ENCODE results near the gene CLCNKA. TPM values are rescaled to one million over a fixed set of nuclear protein-coding genes. Genes with fewer than 3 reads are reported as not detected.
"Not testable (repeated sequence)": the region's sequence is repeated elsewhere in the genome, so short reads cannot be mapped to it uniquely, and the experiment has no call there.

CLCNKA gene
- total RNA-seq, 4 donors from 2014 or later, result 0.10 to 1.3 (median 0.63) TPM; not detected in 1

DNA sequence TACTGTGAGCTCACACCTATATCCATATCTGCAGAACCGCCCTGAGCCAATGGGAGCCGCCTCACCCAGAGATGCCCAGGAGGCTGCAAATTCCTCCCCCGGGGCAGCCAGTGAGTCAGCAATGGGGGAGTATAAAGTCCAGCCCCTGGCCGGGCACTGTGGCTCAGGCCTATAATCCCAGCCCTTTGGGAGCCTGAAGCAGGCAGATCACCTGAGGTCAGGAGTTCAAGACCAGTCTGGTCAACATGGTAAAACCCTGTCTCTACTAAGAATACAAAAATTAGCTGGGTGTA, 16.7 kb downstream of the CLCNKA start:
- no peak for DNase-seq (ENCODE audit: low spot score in 2 of 2)
- intact Hi-C loops (cut with DNase I; ENCODE audit: low total_unique reads), result no loop called here
- WGBS, 2 donors, result 63 to 76% methylated on average over 2 to 4 of the region's 4 CpGs
- H3K4me3 ChIP-seq (ENCODE audit: low read depth, poor library complexity, severe bottlenecking), result no peak overlapping the region
- TF ChIP-seq, protein P1, sequence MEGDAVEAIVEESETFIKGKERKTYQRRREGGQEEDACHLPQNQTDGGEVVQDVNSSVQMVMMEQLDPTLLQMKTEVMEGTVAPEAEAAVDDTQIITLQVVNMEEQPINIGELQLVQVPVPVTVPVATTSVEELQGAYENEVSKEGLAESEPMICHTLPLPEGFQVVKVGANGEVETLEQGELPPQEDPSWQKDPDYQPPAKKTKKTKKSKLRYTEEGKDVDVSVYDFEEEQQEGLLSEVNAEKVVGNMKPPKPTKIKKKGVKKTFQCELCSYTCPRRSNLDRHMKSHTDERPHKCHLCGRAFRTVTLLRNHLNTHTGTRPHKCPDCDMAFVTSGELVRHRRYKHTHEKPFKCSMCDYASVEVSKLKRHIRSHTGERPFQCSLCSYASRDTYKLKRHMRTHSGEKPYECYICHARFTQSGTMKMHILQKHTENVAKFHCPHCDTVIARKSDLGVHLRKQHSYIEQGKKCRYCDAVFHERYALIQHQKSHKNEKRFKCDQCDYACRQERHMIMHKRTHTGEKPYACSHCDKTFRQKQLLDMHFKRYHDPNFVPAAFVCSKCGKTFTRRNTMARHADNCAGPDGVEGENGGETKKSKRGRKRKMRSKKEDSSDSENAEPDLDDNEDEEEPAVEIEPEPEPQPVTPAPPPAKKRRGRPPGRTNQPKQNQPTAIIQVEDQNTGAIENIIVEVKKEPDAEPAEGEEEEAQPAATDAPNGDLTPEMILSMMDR (IDR thresholded peaks at IDR 0.05), result no peak
- no peak for TF ChIP-seq POLR2A (IDR thresholded peaks at IDR 0.05)

DNA sequence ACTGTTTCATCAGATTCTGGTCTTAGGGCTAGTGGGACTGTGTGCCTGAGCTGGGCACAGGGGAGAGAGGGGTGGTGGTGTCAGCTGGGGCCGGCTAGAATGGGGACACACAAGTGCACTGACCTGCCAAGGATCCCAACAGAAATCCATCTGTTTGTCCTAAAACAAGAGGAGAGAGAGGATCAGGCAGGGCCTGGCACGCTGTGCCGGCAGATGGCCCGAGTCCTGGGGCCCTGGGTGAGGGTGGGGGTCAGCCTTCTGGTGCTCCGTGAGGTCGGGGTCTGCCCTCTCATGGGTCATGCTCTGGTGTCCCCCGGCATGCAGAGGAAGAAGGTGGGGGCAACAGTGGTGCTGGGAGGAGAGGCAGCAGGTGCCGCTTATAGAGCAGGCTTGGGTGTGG, 18.0 kb downstream of the CLCNKA start:
- H3K4me3 ChIP-seq (ENCODE audit: low read depth, poor library complexity, severe bottlenecking); intact Hi-C loops (cut with DNase I; ENCODE audit: low total_unique reads); DNase-seq (ENCODE audit: low spot score in 2 of 2): not testable (repeated sequence)
- WGBS, 2 donors, result 68 to 87% methylated on average over 8 of the region's 8 CpGs

DNA sequence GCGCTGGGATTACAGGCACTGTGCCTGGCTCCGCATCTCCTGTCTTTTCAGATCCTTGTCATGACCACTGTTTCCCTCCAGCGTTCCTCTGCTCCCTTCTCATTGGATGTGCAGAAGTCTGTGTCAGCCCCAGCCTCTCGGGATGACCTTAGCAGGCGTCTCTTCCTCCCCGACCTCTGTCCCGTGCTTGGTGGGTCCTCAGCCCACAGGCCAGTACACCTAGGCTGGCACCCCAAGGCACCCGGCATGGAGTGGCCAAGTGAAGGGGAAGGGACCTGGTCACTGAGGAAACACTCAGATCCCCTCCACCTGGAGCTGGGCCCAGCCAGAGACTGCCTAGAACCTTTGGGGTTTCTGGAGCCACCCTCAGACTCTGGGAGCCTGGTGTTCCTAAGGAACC, 19.4 kb downstream of the CLCNKA start:
- DNase-seq (ENCODE audit: low spot score in 2 of 2), result no peak
- TF ChIP-seq POLR2A (IDR thresholded peaks at IDR 0.05), result no peak
- TF ChIP-seq, protein P1 (IDR thresholded peaks at IDR 0.05), result no peak
- intact Hi-C loops (cut with DNase I; ENCODE audit: low total_unique reads), result no loop called here
- 48 to 69% methylated on average over 8 of the region's 8 CpGs for WGBS, 2 donors
- H3K4me3 ChIP-seq (ENCODE audit: low read depth, poor library complexity, severe bottlenecking), result no peak overlapping the region

GRCh38 chr1:16042096-16042495, 20.3 kb downstream of the CLCNKA start:
- intact Hi-C loops (cut with DNase I; ENCODE audit: low total_unique reads), result no loop called here
- no peak for TF ChIP-seq POLR2A (IDR thresholded peaks at IDR 0.05)
- TF ChIP-seq, protein P1 (IDR thresholded peaks at IDR 0.05), result no peak
- no peak for DNase-seq (ENCODE audit: low spot score in 2 of 2)
- WGBS, 2 donors, result 71 to 87% methylated on average over 9 of the region's 9 CpGs
- no peak overlapping the region for H3K4me3 ChIP-seq (ENCODE audit: low read depth, poor library complexity, severe bottlenecking)

DNA sequence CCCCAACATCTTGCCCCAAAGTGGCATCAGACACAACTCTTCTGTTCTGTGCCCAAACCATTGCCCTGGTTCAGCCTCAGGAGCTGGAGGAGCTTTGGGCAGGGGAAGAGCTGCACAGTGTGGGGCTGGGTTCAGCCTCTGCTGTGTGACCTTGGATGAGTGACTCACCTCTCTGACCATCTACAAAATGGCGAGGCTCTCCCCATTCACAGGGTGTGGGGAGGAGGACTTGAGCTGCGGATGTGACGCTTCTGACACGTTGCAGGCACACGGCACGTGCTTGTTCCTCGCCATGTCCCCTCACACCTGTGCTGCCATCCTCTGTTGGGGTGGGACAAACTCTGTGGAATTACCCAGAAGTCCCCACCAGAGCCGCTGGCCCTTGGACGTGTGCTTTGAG, 20.8 kb downstream of the CLCNKA start:
- 95% methylated on average over 9 of the region's 9 CpGs; no CpG with 5 or more reads in 1 of the 2 donors for WGBS, 2 donors

DNA sequence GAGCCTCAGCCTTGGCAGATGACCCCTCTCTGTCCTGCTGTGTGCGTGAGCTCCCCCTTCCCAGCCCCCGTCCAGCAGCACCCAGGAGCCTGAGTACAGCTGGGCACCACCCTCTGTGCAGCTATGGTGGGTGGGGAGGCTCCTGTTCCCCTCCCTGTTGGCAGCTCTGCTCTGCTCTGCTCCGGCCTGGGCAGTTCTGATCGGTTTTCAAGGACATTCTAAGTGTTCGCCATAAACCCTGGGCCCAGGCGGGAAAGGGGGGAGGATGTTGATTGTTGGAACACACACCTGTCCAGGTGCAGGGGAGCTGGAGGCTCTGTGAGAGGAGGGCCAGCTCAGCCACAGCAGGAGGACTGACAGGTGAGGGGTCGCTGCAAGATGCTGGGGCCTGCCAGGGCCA, 21.7 kb downstream of the CLCNKA start, which contains the start of gene CLCNKB:
Gene CLCNKB (plus strand): TSS at position 262 of the 400 bp plus-strand sequence. CDS start 711 bp downstream, outside the sequence.
- intact Hi-C loops (cut with DNase I; ENCODE audit: low total_unique reads), result no loop called here
- no peak within 1 kb of the TSS for H3K4me3 ChIP-seq (ENCODE audit: low read depth, poor library complexity, severe bottlenecking)
- WGBS, 2 donors, result 72 to 73% methylated on average over 6 to 7 of the region's 7 CpGs
- DNase-seq (ENCODE audit: low spot score in 2 of 2), result no peak
- no peak for TF ChIP-seq POLR2A (IDR thresholded peaks at IDR 0.05)
- TF ChIP-seq, protein P1 (IDR thresholded peaks at IDR 0.05), result no peak

More for the DNA sequence above, 20.8 kb downstream of the CLCNKA start:
- DNase-seq (ENCODE audit: low spot score in 2 of 2); H3K4me3 ChIP-seq (ENCODE audit: low read depth, poor library complexity, severe bottlenecking); intact Hi-C loops (cut with DNase I; ENCODE audit: low total_unique reads): not testable (repeated sequence)

DNA sequence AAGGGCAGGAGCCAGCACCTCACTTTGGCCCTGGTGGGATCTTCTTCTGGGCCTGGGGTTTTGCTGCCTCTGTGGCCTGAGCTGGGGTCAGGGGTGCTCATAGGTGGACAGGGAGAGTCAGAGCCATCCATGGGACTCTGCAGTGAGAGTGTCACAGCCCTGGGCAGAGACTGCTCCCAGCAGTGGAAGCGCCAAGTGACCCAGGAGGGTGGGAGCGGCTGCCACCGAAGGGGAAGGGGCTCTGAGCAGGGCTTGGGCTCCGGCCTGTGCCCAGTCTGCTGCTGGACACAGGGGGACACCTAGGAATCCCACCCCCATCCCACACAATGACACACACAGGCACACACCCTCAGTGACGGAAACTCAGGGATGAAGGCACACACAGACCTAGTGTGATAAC, 22.1 kb downstream of the CLCNKA start:
- intact Hi-C loops (cut with DNase I; ENCODE audit: low total_unique reads), result no loop called here
- no peak overlapping the region for H3K4me3 ChIP-seq (ENCODE audit: low read depth, poor library complexity, severe bottlenecking)
- TF ChIP-seq POLR2A (IDR thresholded peaks at IDR 0.05), result no peak
- TF ChIP-seq, protein P1 (IDR thresholded peaks at IDR 0.05), result no peak
- 83 to 90% methylated on average over 1 to 2 of the region's 5 CpGs for WGBS, 2 donors
- DNase-seq (ENCODE audit: low spot score in 2 of 2), result no peak

Data from lower leg skin (tissue), 4 donors.